Right lobe of liver (tissue), 6 donors: Measurements from ENCODE around the gene LRRC75A. TPM values are rescaled to one million over a fixed set of nuclear protein-coding genes. Genes with fewer than 3 reads are reported as not detected.
"Not testable (repeated sequence)": the region's sequence is repeated elsewhere in the genome, so short reads cannot be mapped to it uniquely, and the experiment has no call there.

Experiments
- ATAC-seq, 4 donors: fragments of 200-7000 bp; cut with Tn5 transposase; one replicate each; pipeline ENCODE4 v1.9.1; 2020; ENCODE audit warnings: mild to moderate bottlenecking in 4 of 4, moderate library complexity in 4 of 4
- DNase-seq, 3 donors: peaks; one replicate each; pipeline ENCODE4 v3.0.0-alpha.2; 2020
- H3K27ac ChIP-seq, 3 donors: fragments of 200-600 bp; one replicate each; pipeline ENCODE4 v1.8.0; 2022
- H3K27me3 ChIP-seq, 2 donors: fragments of 200-600 bp; one replicate each; pipeline ENCODE4 v1.8.0; 2022
- H3K36me3 ChIP-seq, 4 donors: fragments of 200-600 bp; sonication (generic) in 1 of 4; one replicate each; pipeline versions ENCODE4 v1.5.1 to v1.8.0; 2017 to 2022; ENCODE audit warnings: control low read depth in 1 of 4
- H3K4me1 ChIP-seq, 4 donors: fragments of 200-600 bp; sonication (generic) in 1 of 4; one replicate each; pipeline versions ENCODE4 v1.5.1 to v1.8.0; 2017 to 2022; ENCODE audit warnings: control low read depth in 1 of 4
- H3K4me3 ChIP-seq, 3 donors: fragments of 200-600 bp; one replicate each; pipeline ENCODE4 v1.8.0; 2022
- H3K9me3 ChIP-seq, 4 donors: fragments of 200-600 bp; sonication (generic) in 1 of 4; one replicate each; pipeline versions ENCODE4 v1.5.1 to v1.8.0; 2017 to 2022; ENCODE audit warnings: control low read depth in 1 of 4
- CTCF ChIP-seq, 4 donors: fragments of 200-600 bp in 3 of 4; fragments of 450-650 bp in 1 of 4; IDR thresholded peaks; one replicate each; pipeline versions ENCODE4 v1.5.1 to v1.8.0; 2016 to 2022; ENCODE audit warnings: antibody characterized with exemption in 4 of 4, mild to moderate bottlenecking in 2 of 4
- POLR2A ChIP-seq: fragments of 450-650 bp; IDR thresholded peaks from one replicate; pipeline ENCODE4 v1.6.1; 2017; ENCODE audit warnings: antibody characterized with exemption, mild to moderate bottlenecking
- WGBS: methylation state at CpG from one replicate; pipeline ENCODE4 v1.1.6; 2018; ENCODE audit warnings: low coverage, low lambda C conversion rate; ENCODE audit not compliant: insufficient coverage; ENCODE audit errors: missing lambda C conversion rate; 5-methylcytosine and 5-hydroxymethylcytosine counted together
- intact Hi-C, 2 donors: fragments of 100-400 bp; cut with DNase I; formaldehyde crosslinking; loops; one replicate each; pipeline versions ENCODE4 v1.11.2 to v1.14.1; 2022
- total RNA-seq, 6 experiments: library from RNA; depleted of rRNA in 2 of 6; stranded (reverse); fragments of >200 nt in 2 of 6; fragmentation: NEBNext Ultra II Directional in 3 of 6; extraction: Animal tissue kit (Norgen Biotek cat#: 25700) in 3 of 6; gene quantifications; one replicate each; pipeline versions ENCODE4 v1.1.0 to v1.2.4, GENCODE V29; 2016 to 2023
- donor health status: DM: no; HTN: yes; CAD: no.
- donor health status: DM: no; HTN: no; CAD: no.
- donor health status: DM: no; HTN: no; CAD: no.
- donor health status: DM: no; HTN: yes; CAD: no.
- donor health status: DM: no; HTN: yes; CAD: no.

LRRC75A gene
- total RNA-seq, 6 experiments from 2014 or later, result 0.12 to 0.62 (median 0.22) TPM

DNA sequence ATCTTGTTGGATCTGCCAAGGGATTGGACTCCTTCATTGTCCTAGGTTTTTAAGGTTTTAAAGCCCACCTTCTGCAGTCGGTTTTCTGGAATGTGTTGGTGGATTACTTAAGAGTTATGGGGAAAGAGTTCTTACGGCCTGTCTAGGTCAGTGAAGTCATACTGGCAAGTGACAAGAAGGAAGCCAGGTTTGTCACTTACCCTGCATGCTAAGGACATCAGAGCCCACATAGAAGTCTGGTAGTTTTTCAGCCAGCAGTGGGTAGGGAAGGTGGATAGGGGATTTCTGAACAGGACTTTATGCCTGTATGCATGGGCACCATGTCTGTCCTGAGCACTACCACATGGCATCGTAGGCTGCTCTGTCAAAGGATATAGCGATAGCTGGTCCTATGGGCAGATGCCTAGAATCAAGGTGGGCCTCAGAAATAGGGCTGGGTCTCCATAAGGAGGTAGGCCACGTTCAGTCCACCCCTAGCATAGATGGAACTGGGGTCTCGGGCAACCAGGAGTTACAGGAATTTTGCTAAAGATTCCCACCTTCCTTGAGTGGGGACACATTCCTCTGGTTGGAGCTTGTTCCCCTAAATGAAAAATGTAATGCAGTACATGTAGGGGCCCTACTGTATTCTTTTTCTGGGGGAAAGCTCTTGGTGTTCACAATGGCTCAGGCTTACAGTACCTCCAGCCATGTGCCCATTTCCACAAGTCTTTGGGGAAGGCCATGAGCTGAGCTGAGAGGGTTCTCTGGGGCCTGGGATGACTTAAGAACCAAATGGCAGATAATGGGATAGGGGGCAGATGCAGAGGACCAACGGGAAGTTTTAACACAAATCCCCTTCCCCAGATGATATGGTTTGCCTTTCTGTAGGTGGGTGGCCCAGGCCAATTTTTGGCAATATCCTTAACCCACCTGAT, 49.1 kb downstream of the LRRC75A start:
- H3K9me3 ChIP-seq, result no peaks in the 10 kb centered on the region
- H3K36me3 ChIP-seq, result peaks cover 0 to 41% (median 14%) of the 10 kb centered on the region in 4 donors
- ATAC-seq (no peak), DNase-seq (no peak)
- intact Hi-C loops, result no loop called here
- no peak overlapping the region for H3K27ac ChIP-seq
- no peaks in the 10 kb centered on the region for H3K27me3 ChIP-seq
- H3K4me3 ChIP-seq, result no peak overlapping the region
- TF ChIP-seq POLR2A, result no peak
- no peak for TF ChIP-seq CTCF (IDR thresholded peaks at IDR 0.05)
- peaks cover 0 to 62% (median 14%) of the 10 kb centered on the region in 4 donors for H3K4me1 ChIP-seq
- 45% methylated on average over 3 of the region's 7 CpGs for WGBS

GRCh38 chr17:16442141-16442540, 49.9 kb downstream of the LRRC75A start:
- WGBS, result 67% methylated on average over 1 of the region's 1 CpG
- intact Hi-C loops, result no loop called here
- no peak for TF ChIP-seq CTCF (IDR thresholded peaks at IDR 0.05)
- DNase-seq (no peak), ATAC-seq (no peak)
- Histone ChIP-seq H3K27me3 (no peaks in the 10 kb centered on the region), H3K27ac (no peak overlapping the region), H3K4me3 (no peak overlapping the region), H3K4me1 (peaks cover 0 to 62% (median 14%) of the 10 kb centered on the region in 4 donors), H3K36me3 (peaks cover 0 to 41% (median 13%) of the 10 kb centered on the region in 4 donors), H3K9me3 (no peaks in the 10 kb centered on the region)

DNA sequence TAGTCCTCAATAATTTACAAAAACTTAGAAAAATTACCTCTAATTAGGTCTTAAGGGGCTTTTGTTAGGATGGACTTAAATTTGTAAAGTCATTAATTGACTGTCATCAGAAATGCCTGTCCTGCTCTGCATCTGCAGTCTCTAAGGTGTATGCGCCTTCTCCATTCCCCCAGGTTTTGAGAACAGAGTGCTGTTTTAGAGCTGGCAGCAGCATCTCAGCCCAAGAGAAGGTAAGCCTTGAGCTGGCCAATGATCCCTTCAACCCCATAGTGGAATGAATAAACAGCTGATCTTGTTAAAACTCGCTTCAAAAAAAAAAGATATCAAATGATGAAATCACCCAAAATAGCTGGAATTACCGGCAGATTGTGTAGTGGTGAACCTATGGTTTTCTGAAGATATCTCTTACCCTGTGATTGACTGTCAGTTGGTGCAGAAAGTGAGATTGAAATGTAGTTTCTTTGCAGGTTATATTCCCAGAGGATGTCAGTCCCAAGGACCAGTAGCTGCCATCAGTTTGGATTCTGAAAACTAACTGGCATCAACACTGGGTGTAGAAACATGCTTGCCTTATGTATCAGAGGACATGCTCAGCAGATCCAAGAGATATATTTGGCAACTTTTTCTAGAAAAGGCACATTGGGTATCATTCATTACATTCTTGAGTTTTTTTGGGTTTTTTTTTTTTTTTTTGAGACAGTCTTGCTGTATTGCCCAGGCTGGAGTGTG, 50.9 kb downstream of the LRRC75A start:
- no peaks in the 10 kb centered on the region for H3K27me3 ChIP-seq
- intact Hi-C loops, result no loop called here
- H3K36me3 ChIP-seq, result peaks cover 0 to 41% (median 11%) of the 10 kb centered on the region in 4 donors
- H3K4me3 ChIP-seq, result no peak overlapping the region
- DNase-seq, result no peak
- WGBS, result 41% methylated on average over 2 of the region's 3 CpGs
- no peaks in the 10 kb centered on the region for H3K9me3 ChIP-seq
- peaks cover 0 to 62% (median 14%) of the 10 kb centered on the region in 4 donors for H3K4me1 ChIP-seq
- no peak for ATAC-seq
- TF ChIP-seq POLR2A, result no peak
- no peak for TF ChIP-seq CTCF (IDR thresholded peaks at IDR 0.05)
- H3K27ac ChIP-seq, result peak overlapping the region in 1 of 3 donors; percentile 91

GRCh38 chr17:16440354-16440753, 51.6 kb downstream of the LRRC75A start:
- DNase-seq, H3K9me3 ChIP-seq, intact Hi-C loops, H3K27me3 ChIP-seq, ATAC-seq: not testable (repeated sequence)
- peak overlapping the region in 2 of 3 donors; percentile 83 to 91 for H3K4me3 ChIP-seq
- H3K36me3 ChIP-seq, result peaks cover 0 to 41% (median 11%) of the 10 kb centered on the region in 4 donors
- H3K27ac ChIP-seq, result peak overlapping the region in 2 of 3 donors; percentile 85 to 91
- peaks cover 0 to 57% (median 13%) of the 10 kb centered on the region in 4 donors for H3K4me1 ChIP-seq
- WGBS, result 43% methylated on average over 3 of the region's 5 CpGs
